ENCODE results near the gene ZNF837. TPM values are rescaled to one million over a fixed set of nuclear protein-coding genes. Genes with fewer than 3 reads are reported as not detected.
A peak's percentile ranks its signal among the peaks of the same experiment; 100 is the strongest.

Gene ZNF837
- total RNA-seq, 1 experiment from 2014 or later = 3.3 TPM

DNA sequence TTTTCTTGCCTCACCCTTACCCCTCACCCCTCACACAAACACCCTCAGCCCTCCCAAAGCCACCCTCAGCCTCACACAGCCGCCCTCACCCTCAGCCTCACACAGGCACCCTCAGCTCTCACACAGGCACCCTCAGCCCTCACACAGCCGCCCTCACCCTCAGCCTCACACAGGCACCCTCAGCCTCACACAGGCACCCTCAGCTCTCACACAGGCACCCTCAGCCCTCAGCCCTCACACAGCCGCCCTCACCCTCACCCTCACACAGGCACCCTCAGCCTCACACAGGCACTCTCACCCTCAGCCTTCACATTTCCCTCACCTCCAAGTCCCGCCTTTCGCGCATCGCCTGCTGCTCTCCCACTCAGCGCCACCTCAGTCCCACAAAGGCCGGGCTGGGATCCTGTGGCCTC, 54.3 kb downstream of the ZNF837 start:
- H3K36me3 ChIP-seq (ENCODE audit: low read depth) = no peaks in the 10 kb centered on the region
- POLR2A ChIA-PET (ENCODE audit: unreplicated experiment) = interaction anchor here (0.6 to 1.0 kb wide), 9 partner anchors 22 to 409 kb away, joined by 3 to 13 read pairs (median 3); partner anchors contain the start of genes CHMP2A, ERVK3-1 and ZNF497
- H3K27ac ChIP-seq = no peak overlapping the region
- CTCF ChIA-PET = interaction anchor here (0.6 to 1.1 kb wide), 2 partner anchors 85 to 193 kb away, joined by 4 read pairs; partner anchors contain the start of gene ZBTB45
- TF ChIP-seq EZH2 (IDR thresholded peaks at IDR 0.05; ENCODE audit: low read depth) = no peak
- no peak for TF ChIP-seq CTCF (conservative IDR thresholded peaks at IDR 0.05)
- intact Hi-C loops (cut with micrococcal nuclease; ENCODE audit: unreplicated experiment) = loop anchor here (2.0 kb wide), 3 partner anchors 22 to 192 kb away; partner anchors contain the start of genes ERVK3-1, ZBTB45 and ZNF8
- no TSS peak for BruUV-seq (replicated peaks)
- DNase-seq = no peak
- peak overlapping the region; percentile 80 for H3K4me3 ChIP-seq
- H3K27me3 ChIP-seq (ENCODE audit: insufficient read depth, low read depth) = no peaks in the 10 kb centered on the region
- peaks cover 26% of the 10 kb centered on the region for H3K79me2 ChIP-seq (ENCODE audit: low read depth)
- peak overlapping the region; percentile 90 for H3K4me2 ChIP-seq
- H3F3A ChIP-seq (ENCODE audit: insufficient read depth, low read depth) = peaks cover 9% of the 10 kb centered on the region; the same call in 1 of the 2 replicates
- no peaks in the 10 kb centered on the region for H4K20me1 ChIP-seq (ENCODE audit: insufficient read depth)
- H2AFZ ChIP-seq = peak overlapping the region; percentile 81
- no peaks in the 10 kb centered on the region for H3K9me3 ChIP-seq (ENCODE audit: insufficient read depth, low read depth)
- no peaks in the 10 kb centered on the region; the same call in 1 of the 2 replicates for H3K4me1 ChIP-seq (replicated peaks; ENCODE audit: insufficient read depth)
- H3K9me2 ChIP-seq (ENCODE audit: insufficient read depth) = no peaks in the 10 kb centered on the region

DNA sequence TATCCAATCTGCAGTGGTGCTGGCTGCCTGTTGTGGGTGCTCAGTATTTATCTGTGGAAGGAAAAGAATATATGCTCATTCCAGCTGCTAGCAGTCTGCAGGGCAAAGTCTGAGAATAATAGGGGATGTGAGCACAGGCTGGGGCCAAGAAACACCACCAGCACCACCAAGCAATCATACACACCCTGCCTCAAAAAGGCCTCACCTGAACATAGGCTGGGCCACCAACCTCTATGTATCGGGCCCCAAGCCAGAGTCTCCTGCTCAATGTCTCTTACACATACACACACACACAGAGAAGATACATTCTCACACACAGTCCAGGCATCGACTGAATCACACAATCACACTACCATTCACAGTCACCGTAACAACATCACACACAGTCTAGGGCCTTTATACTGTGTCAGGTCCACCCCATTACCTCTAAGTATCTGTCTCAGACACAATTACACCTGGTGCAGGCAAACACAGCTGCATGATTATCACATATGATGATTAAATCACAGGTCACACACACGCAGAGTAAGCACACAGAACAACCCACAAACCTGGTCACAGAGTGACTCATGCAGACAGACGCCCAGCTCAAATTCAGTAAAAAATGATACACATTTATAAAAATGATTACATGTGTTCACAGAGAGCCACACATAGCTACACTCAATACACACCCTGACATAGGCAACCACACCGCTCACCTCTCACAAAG, 55.4 kb downstream of the ZNF837 start:
- no peaks in the 10 kb centered on the region for H4K20me1 ChIP-seq (ENCODE audit: insufficient read depth)
- intact Hi-C loops (cut with micrococcal nuclease; ENCODE audit: unreplicated experiment) = loop anchor here (2.0 kb wide), 3 partner anchors 21 to 193 kb away; partner anchors contain the start of genes ERVK3-1, ZBTB45 and ZNF8
- peak overlapping the region; percentile 80; the same call in 1 of the 2 replicates for H3K4me3 ChIP-seq
- no peaks in the 10 kb centered on the region for H3K27me3 ChIP-seq (ENCODE audit: insufficient read depth, low read depth)
- H3K9me3 ChIP-seq (ENCODE audit: insufficient read depth, low read depth) = no peaks in the 10 kb centered on the region
- H3F3A ChIP-seq (ENCODE audit: insufficient read depth, low read depth) = peaks cover 9% of the 10 kb centered on the region; the same call in 1 of the 2 replicates
- no peak for TF ChIP-seq CTCF (conservative IDR thresholded peaks at IDR 0.05)
- no peak for TF ChIP-seq EZH2 (IDR thresholded peaks at IDR 0.05; ENCODE audit: low read depth)
- no peak for DNase-seq
- POLR2A ChIA-PET (ENCODE audit: unreplicated experiment) = no interaction called here
- peak overlapping the region; percentile 90 for H3K4me2 ChIP-seq
- CTCF ChIA-PET = interaction anchor here (0.6 kb wide), 1 partner anchor 107 kb away, joined by 3 read pairs; no protein-coding TSS in a partner anchor
- no peak overlapping the region for H3K27ac ChIP-seq
- H3K36me3 ChIP-seq (ENCODE audit: low read depth) = no peaks in the 10 kb centered on the region
- H3K4me1 ChIP-seq (replicated peaks; ENCODE audit: insufficient read depth) = no peaks in the 10 kb centered on the region; the same call in 1 of the 2 replicates
- no peak overlapping the region for H2AFZ ChIP-seq
- H3K9me2 ChIP-seq (ENCODE audit: insufficient read depth) = no peaks in the 10 kb centered on the region
- BruUV-seq (replicated peaks) = TSS peak; percentile 48
- H3K79me2 ChIP-seq (ENCODE audit: low read depth) = peaks cover 26% of the 10 kb centered on the region

DNA sequence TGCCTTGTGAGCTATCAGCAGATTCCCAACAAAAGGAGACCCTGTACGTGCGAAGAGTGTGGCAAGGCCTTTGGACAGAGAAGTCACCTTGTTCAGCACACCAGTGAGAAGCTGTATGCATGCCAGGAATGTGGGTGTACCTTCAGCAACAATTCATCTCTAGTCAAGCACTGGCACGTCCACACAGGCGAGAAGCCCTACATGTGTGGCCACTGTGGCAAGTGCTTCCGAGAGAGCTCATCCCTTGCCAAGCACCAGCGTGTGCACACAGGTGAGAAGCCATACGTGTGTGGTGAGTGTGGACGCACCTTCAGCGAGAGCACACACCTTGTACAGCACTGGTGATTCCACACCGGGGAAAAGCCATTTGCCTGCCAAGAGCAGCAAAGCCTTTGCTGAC, 61.6 kb downstream of the ZNF837 start:
- Histone ChIP-seq H2AFZ (no peak overlapping the region), H4K20me1 (ENCODE audit: insufficient read depth) (no peaks in the 10 kb centered on the region), H3K9me3 (ENCODE audit: insufficient read depth, low read depth) (no peaks in the 10 kb centered on the region), H3K4me3 (no peak overlapping the region), H3F3A (ENCODE audit: insufficient read depth, low read depth) (peaks cover 6% of the 10 kb centered on the region; the same call in 1 of the 2 replicates), H3K36me3 (ENCODE audit: low read depth) (no peaks in the 10 kb centered on the region), H3K27me3 (ENCODE audit: insufficient read depth, low read depth) (no peaks in the 10 kb centered on the region), H3K4me1 (replicated peaks; ENCODE audit: insufficient read depth) (no peaks in the 10 kb centered on the region), H3K79me2 (ENCODE audit: low read depth) (no peaks in the 10 kb centered on the region), H3K4me2 (no peak overlapping the region), H3K27ac (no peak overlapping the region), H3K9me2 (ENCODE audit: insufficient read depth) (no peaks in the 10 kb centered on the region)
- no peak for DNase-seq
- ChIA-PET CTCF (no interaction called here), POLR2A (ENCODE audit: unreplicated experiment) (no interaction called here)
- TF ChIP-seq CTCF (conservative IDR thresholded peaks at IDR 0.05) (no peak), EZH2 (IDR thresholded peaks at IDR 0.05; ENCODE audit: low read depth) (no peak)
- BruUV-seq (replicated peaks) = no TSS peak
- intact Hi-C loops (cut with micrococcal nuclease; ENCODE audit: unreplicated experiment) = no loop called here

Data from PC-9 (cell line).